Rectal smooth muscle tissue (tissue), 1 donor: ENCODE results near the gene RNF168.
"Not testable (repeated sequence)": the region's sequence is repeated elsewhere in the genome, so short reads cannot be mapped to it uniquely, and the experiment has no call there.

Experiments
- H3K27ac ChIP-seq: one replicate; pipeline ENCODE4 v1.7.0; 2013; ENCODE audit warnings: low read depth, low read length, inconsistent platforms
- H3K27me3 ChIP-seq: one replicate; pipeline ENCODE4 v1.7.0; 2013; ENCODE audit warnings: low read length; ENCODE audit not compliant: control insufficient read depth, insufficient read depth
- H3K36me3 ChIP-seq: one replicate; pipeline ENCODE4 v1.7.0; 2013; ENCODE audit warnings: low read length; ENCODE audit not compliant: control insufficient read depth, insufficient read depth
- H3K4me1 ChIP-seq: one replicate; pipeline ENCODE4 v1.7.0; 2013; ENCODE audit warnings: low read length; ENCODE audit not compliant: control insufficient read depth, insufficient read depth
- H3K4me3 ChIP-seq: one replicate; pipeline ENCODE4 v1.7.0; 2013; ENCODE audit warnings: low read length
- H3K9ac ChIP-seq: one replicate; pipeline ENCODE4 v1.7.0; 2013; ENCODE audit warnings: low read length

The RNF168 gene

GRCh38 chr3:196525141-196525540 is 21.6 kb upstream of the RNF168 start:
- Histone ChIP-seq H3K27ac (no peak overlapping the region), H3K36me3 (no peaks in the 10 kb centered on the region), H3K4me1 (no peaks in the 10 kb centered on the region), H3K9ac (no peak overlapping the region), H3K4me3 (no peak overlapping the region), H3K27me3 (no peaks in the 10 kb centered on the region)

GRCh38 chr3:196524527-196524926 is 21.0 kb upstream of the RNF168 start:
- Histone ChIP-seq H3K9ac (no peak overlapping the region), H3K4me3 (no peak overlapping the region), H3K27me3 (no peaks in the 10 kb centered on the region), H3K4me1 (no peaks in the 10 kb centered on the region), H3K27ac (no peak overlapping the region), H3K36me3 (no peaks in the 10 kb centered on the region)

GRCh38 chr3:196523841-196524240 is 20.3 kb upstream of the RNF168 start:
- Histone ChIP-seq H3K36me3 (no peaks in the 10 kb centered on the region), H3K9ac (no peak overlapping the region), H3K27me3 (no peaks in the 10 kb centered on the region), H3K4me3 (no peak overlapping the region), H3K27ac (no peak overlapping the region), H3K4me1 (no peaks in the 10 kb centered on the region)

- not testable (repeated sequence) for H3K4me3 ChIP-seq, H3K36me3 ChIP-seq, H3K9ac ChIP-seq, H3K27ac ChIP-seq, H3K27me3 ChIP-seq, H3K4me1 ChIP-seq
These were observed 17.7 kb upstream of the RNF168 start for GRCh38 chr3:196521291-196521690.

GRCh38 chr3:196519718-196520082 is 16.1 kb upstream of the RNF168 start:
- no peaks in the 10 kb centered on the region for H3K36me3 ChIP-seq
- H3K4me1 ChIP-seq, result no peaks in the 10 kb centered on the region
- no peaks in the 10 kb centered on the region for H3K27me3 ChIP-seq
- H3K9ac ChIP-seq, result no peak overlapping the region
- no peak overlapping the region for H3K27ac ChIP-seq
- no peak overlapping the region for H3K4me3 ChIP-seq

GRCh38 chr3:196518966-196519717 is 15.6 kb upstream of the RNF168 start:
- H3K4me1 ChIP-seq, result no peaks in the 10 kb centered on the region
- no peak overlapping the region for H3K27ac ChIP-seq
- no peak overlapping the region for H3K9ac ChIP-seq
- H3K4me3 ChIP-seq, result no peak overlapping the region
- H3K36me3 ChIP-seq, result no peaks in the 10 kb centered on the region
- H3K27me3 ChIP-seq, result no peaks in the 10 kb centered on the region

- Histone ChIP-seq H3K27me3 (no peaks in the 10 kb centered on the region), H3K4me1 (no peaks in the 10 kb centered on the region), H3K36me3 (no peaks in the 10 kb centered on the region), H3K27ac (no peak overlapping the region), H3K4me3 (no peak overlapping the region), H3K9ac (no peak overlapping the region)
These were observed 14.4 kb upstream of the RNF168 start for GRCh38 chr3:196517919-196518318.

- Histone ChIP-seq H3K27me3 (no peaks in the 10 kb centered on the region), H3K27ac (no peak overlapping the region), H3K36me3 (no peaks in the 10 kb centered on the region), H3K4me3 (no peak overlapping the region), H3K9ac (no peak overlapping the region), H3K4me1 (no peaks in the 10 kb centered on the region)
These were observed 13.7 kb upstream of the RNF168 start for GRCh38 chr3:196517162-196517800.

GRCh38 chr3:196514913-196515621 is 11.5 kb upstream of the RNF168 start, which contains the start of gene SMCO1:
SMCO1 (minus strand) TSS chr3:196515346; CDS start chr3:196515209, 137 bp downstream.
- H3K9ac ChIP-seq, result no peak within 1 kb of the TSS
- H3K36me3 ChIP-seq, result no peaks in the 10 kb centered on the region
- H3K27ac ChIP-seq, result no peak within 1 kb of the TSS
- H3K4me1 ChIP-seq, result no peaks in the 10 kb centered on the region
- no peak within 1 kb of the TSS for H3K4me3 ChIP-seq
- H3K27me3 ChIP-seq, result no peaks in the 10 kb centered on the region

- H3K9ac ChIP-seq, result no peak overlapping the region
- H3K27me3 ChIP-seq, result no peaks in the 10 kb centered on the region
- H3K4me1 ChIP-seq, result no peaks in the 10 kb centered on the region
- H3K36me3 ChIP-seq, result no peaks in the 10 kb centered on the region
- H3K27ac ChIP-seq, result no peak overlapping the region
- H3K4me3 ChIP-seq, result no peak overlapping the region
These were observed 10.8 kb upstream of the RNF168 start for GRCh38 chr3:196514350-196514716.

- Histone ChIP-seq H3K27ac (no peak overlapping the region), H3K4me1 (no peaks in the 10 kb centered on the region), H3K4me3 (no peak overlapping the region), H3K36me3 (no peaks in the 10 kb centered on the region), H3K9ac (no peak overlapping the region), H3K27me3 (no peaks in the 10 kb centered on the region)
These were observed 10.3 kb upstream of the RNF168 start for GRCh38 chr3:196513697-196514349.

- not testable (repeated sequence) for H3K4me1 ChIP-seq, H3K27ac ChIP-seq, H3K36me3 ChIP-seq, H3K4me3 ChIP-seq, H3K27me3 ChIP-seq, H3K9ac ChIP-seq
These were observed 8.3 kb upstream of the RNF168 start for GRCh38 chr3:196511646-196512425.
